Body of pancreas (tissue), 4 donors: Measurements from ENCODE around the gene COL4A4. TPM values are rescaled to one million over a fixed set of nuclear protein-coding genes. Genes with fewer than 3 reads are reported as not detected.
"Not testable (repeated sequence)": the region's sequence is repeated elsewhere in the genome, so short reads cannot be mapped to it uniquely, and the experiment has no call there.

ENCODE experiments used
- ATAC-seq: fragments of 150-250 bp; one replicate; pipeline ENCODE4 v1.9.1; 2016
- DNase-seq, 4 donors: peaks; one replicate each; pipeline ENCODE4 v3.0.0-alpha.2; 2019
- H3K27ac ChIP-seq, 4 donors: fragments of 200-600 bp; sonication (generic); 1 replicate in 3 of 4; 2 replicates in 1 of 4; pipeline versions ENCODE4 v1.5.1 to v1.6.1; 2016 to 2019; ENCODE audit warnings: mild to moderate bottlenecking in 1 of 4, mixed read lengths in 1 of 4, moderate library complexity in 1 of 4
- H3K27me3 ChIP-seq, 2 donors: fragments of 200-600 bp; sonication (generic); one replicate each; pipeline ENCODE4 v1.6.0; 2016; ENCODE audit warnings: mild to moderate bottlenecking in 1 of 2
- H3K36me3 ChIP-seq, 2 donors: fragments of 200-600 bp; sonication (generic); replicated peaks in 1 of 2; 2 replicates each; pipeline ENCODE4 v1.5.1; 2016; ENCODE audit warnings: low read depth in 2 of 2; ENCODE audit not compliant: insufficient read depth in 1 of 2
- H3K4me1 ChIP-seq: fragments of 200-600 bp; sonication (generic); one replicate; pipeline ENCODE4 v1.6.0; 2016
- H3K4me3 ChIP-seq, 2 donors: fragments of 200-600 bp; sonication (generic); 1 replicate in 1 of 2; 2 replicates in 1 of 2; pipeline ENCODE4 v1.5.1; 2016 to 2019
- H3K9me3 ChIP-seq, 3 donors: fragments of 200-600 bp; sonication (generic); 1 replicate in 2 of 3; 2 replicates in 1 of 3; pipeline ENCODE4 v1.5.1; 2016
- POLR2A ChIP-seq, 3 donors: fragments of 450-650 bp; IDR thresholded peaks; one replicate each; pipeline ENCODE4 v1.6.1; 2016; ENCODE audit warnings: antibody characterized with exemption in 3 of 3, mild to moderate bottlenecking in 2 of 3
- WGBS, 2 donors: methylation state at CpG; one replicate each; pipeline ENCODE4 v1.1.5; 2017; 5-methylcytosine and 5-hydroxymethylcytosine counted together
- intact Hi-C: fragments of 100-400 bp; cut with DNase I; formaldehyde crosslinking; loops from one replicate; pipeline ENCODE4 v1.15.1; 2023
- total RNA-seq, 2 donors: library from RNA; depleted of rRNA; stranded (reverse); fragments of >200 nt; gene quantifications; one replicate each; pipeline ENCODE4 v1.1.0, GENCODE V29; 2016
- TF ChIP-seq, protein P1 (sequence below), 7 experiments: fragments of 450-650 bp in 4 of 7; fragments of 200-600 bp in 3 of 7; sonication (generic) in 3 of 7; IDR thresholded peaks; one replicate each; pipeline ENCODE4 v1.5.1; 2016 to 2019; ENCODE audit warnings: antibody characterized with exemption in 7 of 7

Gene COL4A4
- total RNA-seq, 2 donors from 2014 or later = 2.3 to 10.5 TPM

DNA sequence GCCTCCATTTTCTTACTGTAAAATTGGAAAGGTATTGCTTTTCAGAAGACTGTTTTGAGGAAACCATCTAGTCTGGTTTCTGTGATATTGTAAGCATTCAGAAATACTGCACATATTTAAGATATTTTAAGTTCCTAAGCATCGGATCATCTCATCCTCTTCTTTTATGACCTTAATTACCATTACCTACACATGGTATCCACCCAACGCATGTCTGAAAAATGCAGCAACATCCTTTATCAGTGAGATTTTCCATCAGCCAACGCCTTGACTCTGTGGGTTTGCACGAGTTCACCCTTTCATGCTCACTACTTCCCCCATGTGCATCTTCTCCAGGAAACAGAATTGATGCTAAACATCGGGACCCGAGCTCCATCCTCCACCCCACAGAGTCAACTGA is 84.3 kb downstream of the COL4A4 start:
- Histone ChIP-seq H3K4me3 (no peak overlapping the region), H3K27me3 (no peaks in the 10 kb centered on the region), H3K36me3 (no peaks in the 10 kb centered on the region), H3K9me3 (no peaks in the 10 kb centered on the region), H3K4me1 (no peaks in the 10 kb centered on the region), H3K27ac (no peak overlapping the region)
- TF ChIP-seq POLR2A (IDR thresholded peaks at IDR 0.05) = no peak
- TF ChIP-seq, protein P1, sequence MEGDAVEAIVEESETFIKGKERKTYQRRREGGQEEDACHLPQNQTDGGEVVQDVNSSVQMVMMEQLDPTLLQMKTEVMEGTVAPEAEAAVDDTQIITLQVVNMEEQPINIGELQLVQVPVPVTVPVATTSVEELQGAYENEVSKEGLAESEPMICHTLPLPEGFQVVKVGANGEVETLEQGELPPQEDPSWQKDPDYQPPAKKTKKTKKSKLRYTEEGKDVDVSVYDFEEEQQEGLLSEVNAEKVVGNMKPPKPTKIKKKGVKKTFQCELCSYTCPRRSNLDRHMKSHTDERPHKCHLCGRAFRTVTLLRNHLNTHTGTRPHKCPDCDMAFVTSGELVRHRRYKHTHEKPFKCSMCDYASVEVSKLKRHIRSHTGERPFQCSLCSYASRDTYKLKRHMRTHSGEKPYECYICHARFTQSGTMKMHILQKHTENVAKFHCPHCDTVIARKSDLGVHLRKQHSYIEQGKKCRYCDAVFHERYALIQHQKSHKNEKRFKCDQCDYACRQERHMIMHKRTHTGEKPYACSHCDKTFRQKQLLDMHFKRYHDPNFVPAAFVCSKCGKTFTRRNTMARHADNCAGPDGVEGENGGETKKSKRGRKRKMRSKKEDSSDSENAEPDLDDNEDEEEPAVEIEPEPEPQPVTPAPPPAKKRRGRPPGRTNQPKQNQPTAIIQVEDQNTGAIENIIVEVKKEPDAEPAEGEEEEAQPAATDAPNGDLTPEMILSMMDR (IDR thresholded peaks at IDR 0.05) = no peak
- DNase-seq (no peak), ATAC-seq (no peak)
- intact Hi-C loops = no loop called here
- 85 to 89% methylated on average over 6 of the region's 6 CpGs for WGBS, 2 donors

DNA sequence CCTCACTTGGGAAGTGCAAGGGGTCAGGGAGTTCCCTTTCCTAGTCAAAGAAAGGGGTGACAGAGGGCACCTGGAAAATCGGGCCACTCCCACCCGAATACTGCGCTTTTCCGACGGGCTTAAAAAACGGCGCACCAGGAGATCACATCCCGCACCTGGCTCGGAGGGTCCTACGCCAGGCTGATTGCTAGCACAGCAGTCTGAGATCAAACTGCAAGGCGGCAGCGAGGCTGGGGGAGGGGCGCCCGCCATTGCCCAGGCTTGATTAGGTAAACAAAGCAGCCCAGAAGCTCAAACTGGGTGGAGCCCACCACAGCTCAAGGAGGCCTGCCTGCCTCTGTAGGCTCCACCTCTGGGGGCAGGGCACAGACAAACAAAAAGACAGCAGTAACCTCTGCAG is 98.9 kb downstream of the COL4A4 start:
- H3K36me3 ChIP-seq, H3K4me3 ChIP-seq, intact Hi-C loops, H3K4me1 ChIP-seq, H3K27me3 ChIP-seq, H3K9me3 ChIP-seq, DNase-seq, ATAC-seq, H3K27ac ChIP-seq: not testable (repeated sequence)
- WGBS, 2 donors = 84 to 85% methylated on average over 12 to 13 of the region's 14 CpGs

DNA sequence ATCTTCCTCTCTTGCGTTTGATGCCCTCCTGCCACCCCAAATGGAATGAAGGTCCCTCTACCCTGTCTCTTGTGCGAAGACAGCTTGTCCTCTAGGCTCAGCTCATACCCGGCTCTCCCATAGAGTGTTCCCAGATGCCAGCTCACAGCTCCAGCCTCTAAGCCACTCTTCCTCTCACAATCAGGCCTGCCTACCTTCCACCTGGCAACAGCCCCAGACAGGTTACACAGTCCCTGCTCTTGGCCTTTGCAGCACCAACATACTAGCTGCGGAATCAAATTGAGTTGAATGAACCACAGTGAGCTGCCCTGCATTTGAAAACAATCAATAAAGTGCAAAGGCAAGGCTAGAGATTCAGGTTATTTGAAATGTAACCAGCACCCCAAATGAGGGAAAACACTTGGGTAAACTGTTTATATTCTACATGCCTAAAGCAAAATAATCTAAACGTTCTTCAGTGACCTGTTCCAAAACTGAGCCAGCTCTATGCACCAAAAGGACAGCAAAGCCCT is 105.1 kb downstream of the COL4A4 start:
- TF ChIP-seq, protein P1 (IDR thresholded peaks at IDR 0.05) = no peak
- TF ChIP-seq POLR2A (IDR thresholded peaks at IDR 0.05) = no peak
- ATAC-seq (peak; percentile 72), DNase-seq (peak; percentile 47 to 80 (median 61))
- Histone ChIP-seq H3K36me3 (no peaks in the 10 kb centered on the region), H3K4me1 (no peaks in the 10 kb centered on the region), H3K4me3 (no peak overlapping the region), H3K27ac (peak overlapping the region in 1 of 4 donors; percentile 41), H3K27me3 (no peaks in the 10 kb centered on the region), H3K9me3 (no peaks in the 10 kb centered on the region)
- WGBS, 2 donors = 49 to 59% methylated on average over 5 of the region's 5 CpGs
- intact Hi-C loops = no loop called here

GRCh38 chr2:227057743-227058447 is 106.1 kb downstream of the COL4A4 start:
- 48 to 49% methylated on average over 3 of the region's 3 CpGs for WGBS, 2 donors
- TF ChIP-seq, protein P1 (IDR thresholded peaks at IDR 0.05) = no peak
- TF ChIP-seq POLR2A (IDR thresholded peaks at IDR 0.05) = no peak
- no peaks in the 10 kb centered on the region for H3K9me3 ChIP-seq
- no peak overlapping the region for H3K4me3 ChIP-seq
- intact Hi-C loops = no loop called here
- H3K27me3 ChIP-seq = no peaks in the 10 kb centered on the region
- H3K36me3 ChIP-seq = no peaks in the 10 kb centered on the region
- ATAC-seq (no peak), DNase-seq (no peak)
- H3K4me1 ChIP-seq = no peaks in the 10 kb centered on the region
- no peak overlapping the region for H3K27ac ChIP-seq

GRCh38 chr2:227057060-227057459 is 106.9 kb downstream of the COL4A4 start:
- Histone ChIP-seq H3K27me3 (no peaks in the 10 kb centered on the region), H3K9me3 (no peaks in the 10 kb centered on the region), H3K4me3 (no peak overlapping the region), H3K36me3 (no peaks in the 10 kb centered on the region), H3K4me1 (no peaks in the 10 kb centered on the region), H3K27ac (no peak overlapping the region)
- 91 to 100% methylated on average over 1 of the region's 1 CpG for WGBS, 2 donors
- ATAC-seq = no peak
- DNase-seq = no peak
- TF ChIP-seq POLR2A (IDR thresholded peaks at IDR 0.05) = no peak
- TF ChIP-seq, protein P1 (IDR thresholded peaks at IDR 0.05) = no peak
- intact Hi-C loops = no loop called here
